ENCODE measurements around the gene RAPGEF4.

Gene RAPGEF4

GRCh38 chr2:172957734-172958133 is 222.1 kb downstream of the RAPGEF4 start:
- DNase-seq (ENCODE audit: extremely low read depth, low read depth), result no peak
- TF ChIP-seq CTCF (IDR thresholded peaks at IDR 0.05; ENCODE audit: low read depth, low read length), result no peak

- no peak for TF ChIP-seq CTCF (IDR thresholded peaks at IDR 0.05; ENCODE audit: low read depth, low read length)
- DNase-seq (ENCODE audit: extremely low read depth, low read depth), result no peak
These were observed 226.4 kb downstream of the RAPGEF4 start for GRCh38 chr2:172962082-172962481.

GRCh38 chr2:172962824-172963223 is 227.2 kb downstream of the RAPGEF4 start:
- no peak for TF ChIP-seq CTCF (IDR thresholded peaks at IDR 0.05; ENCODE audit: low read depth, low read length)
- no peak for DNase-seq (ENCODE audit: extremely low read depth, low read depth)

GRCh38 chr2:172964511-172965139 is 229.0 kb downstream of the RAPGEF4 start:
- no peak for DNase-seq (ENCODE audit: extremely low read depth, low read depth)
- no peak for TF ChIP-seq CTCF (IDR thresholded peaks at IDR 0.05; ENCODE audit: low read depth, low read length)

- TF ChIP-seq CTCF (IDR thresholded peaks at IDR 0.05; ENCODE audit: low read depth, low read length), result no peak
- no peak for DNase-seq (ENCODE audit: extremely low read depth, low read depth)
These were observed 230.0 kb downstream of the RAPGEF4 start for GRCh38 chr2:172965433-172966212.

GRCh38 chr2:172967036-172967982 is 231.7 kb downstream of the RAPGEF4 start:
- no peak for TF ChIP-seq CTCF (IDR thresholded peaks at IDR 0.05; ENCODE audit: low read depth, low read length)
- DNase-seq (ENCODE audit: extremely low read depth, low read depth), result no peak

All from AG09319 (cell line).